Lower leg skin (tissue), 3 donors: ENCODE data around the gene LMO1.

Experiments
- POLR2A ChIP-seq, 2 donors: fragments of 450-650 bp; IDR thresholded peaks; one replicate each; pipeline ENCODE4 v1.6.1; 2016 to 2017; ENCODE audit warnings: antibody characterized with exemption in 2 of 2, mild to moderate bottlenecking in 1 of 2, moderate library complexity in 1 of 2
- TF ChIP-seq, protein P1 (sequence below), 3 donors: fragments of 450-650 bp; IDR thresholded peaks; one replicate each; pipeline ENCODE4 v1.5.1; 2016; ENCODE audit warnings: antibody characterized with exemption in 3 of 3, mild to moderate bottlenecking in 3 of 3, moderate library complexity in 2 of 3

- TF ChIP-seq, protein P1, sequence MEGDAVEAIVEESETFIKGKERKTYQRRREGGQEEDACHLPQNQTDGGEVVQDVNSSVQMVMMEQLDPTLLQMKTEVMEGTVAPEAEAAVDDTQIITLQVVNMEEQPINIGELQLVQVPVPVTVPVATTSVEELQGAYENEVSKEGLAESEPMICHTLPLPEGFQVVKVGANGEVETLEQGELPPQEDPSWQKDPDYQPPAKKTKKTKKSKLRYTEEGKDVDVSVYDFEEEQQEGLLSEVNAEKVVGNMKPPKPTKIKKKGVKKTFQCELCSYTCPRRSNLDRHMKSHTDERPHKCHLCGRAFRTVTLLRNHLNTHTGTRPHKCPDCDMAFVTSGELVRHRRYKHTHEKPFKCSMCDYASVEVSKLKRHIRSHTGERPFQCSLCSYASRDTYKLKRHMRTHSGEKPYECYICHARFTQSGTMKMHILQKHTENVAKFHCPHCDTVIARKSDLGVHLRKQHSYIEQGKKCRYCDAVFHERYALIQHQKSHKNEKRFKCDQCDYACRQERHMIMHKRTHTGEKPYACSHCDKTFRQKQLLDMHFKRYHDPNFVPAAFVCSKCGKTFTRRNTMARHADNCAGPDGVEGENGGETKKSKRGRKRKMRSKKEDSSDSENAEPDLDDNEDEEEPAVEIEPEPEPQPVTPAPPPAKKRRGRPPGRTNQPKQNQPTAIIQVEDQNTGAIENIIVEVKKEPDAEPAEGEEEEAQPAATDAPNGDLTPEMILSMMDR (IDR thresholded peaks at IDR 0.05), result no peak
- TF ChIP-seq POLR2A (IDR thresholded peaks at IDR 0.05), result no peak
Observed at GRCh38 chr11:8213376-8213775, 50.3 kb downstream of the LMO1 start.
